CD4-positive, alpha-beta T cell treated with Interleukin-1 beta for 1 hour (primary cell): Measurements from ENCODE around the gene TLR8.

ENCODE experiments used
- DNase-seq, 2 donors: peaks; one replicate each; pipeline ENCODE4 v3.0.0-alpha.2; 2020 to 2022

Gene TLR8

GRCh38 chrX:12970691-12971202 is 64.3 kb downstream of the TLR8 start:
- peak; percentile 75 to 79 for DNase-seq

DNA sequence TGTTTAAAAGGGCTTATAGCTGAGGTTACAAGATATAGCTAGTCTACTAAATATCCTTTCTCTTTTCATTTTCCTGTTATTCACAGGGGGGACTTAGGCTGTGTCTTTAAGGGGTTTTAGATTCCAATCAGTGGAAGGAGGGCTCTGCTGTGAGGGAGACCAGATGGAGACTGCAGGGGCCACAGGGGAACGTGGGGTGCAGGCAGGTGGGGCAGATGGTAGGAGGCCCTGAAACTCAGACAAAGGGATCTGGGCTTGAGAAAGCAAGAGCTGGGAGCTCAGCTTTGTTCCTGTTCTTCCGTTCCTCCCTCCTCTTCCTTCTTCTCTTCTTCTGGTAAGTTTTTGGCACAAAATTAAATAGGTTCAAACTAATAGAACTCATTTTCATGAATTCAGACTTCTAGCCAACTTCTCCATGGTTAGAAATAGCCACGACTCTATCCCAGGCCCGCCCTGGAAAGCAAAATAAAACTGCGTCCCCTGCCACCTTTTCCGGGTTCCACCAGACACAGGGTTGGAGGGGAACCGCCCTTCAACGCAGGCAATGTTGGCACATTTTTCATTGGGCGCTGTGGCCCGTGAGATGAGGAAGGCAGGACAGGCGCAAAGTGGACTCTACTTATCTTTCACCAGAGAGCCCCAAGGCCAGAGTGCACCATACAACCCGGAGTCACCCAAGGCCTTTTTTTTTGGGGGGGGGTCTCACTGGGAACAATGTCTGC is 65.0 kb downstream of the TLR8 start:
- DNase-seq, result peak in 1 of 2 donors; percentile 56

- DNase-seq, result no peak
Observed at GRCh38 chrX:12972243-12972642, 65.8 kb downstream of the TLR8 start.
